AG04449 (cell line): Measurements from ENCODE around the gene ITGB3.
A peak's percentile ranks its signal among the peaks of the same experiment; 100 is the strongest.

Source experiments
- CTCF ChIA-PET: fragments of 350-600 bp; formaldehyde crosslinking; extraction: SDS; loops from one replicate; lab custom pipeline; 2021; ENCODE audit warnings: antibody characterized with exemption; lab: Yijun Ruan, JAX
- POLR2A ChIA-PET: fragments of 400-600, 350-600 bp; formaldehyde crosslinking; extraction: SDS; loops from one replicate; lab custom pipeline; 2020; ENCODE audit warnings: antibody characterized with exemption, inconsistent platforms; lab: Yijun Ruan, JAX
- DNase-seq: peaks from one replicate; pipeline ENCODE4 v3.0.0-alpha.2; 2010; ENCODE audit warnings: low read depth, low spot score
- H3K4me3 ChIP-seq: 2 replicates; pipeline ENCODE4 v1.5.1; 2011; ENCODE audit warnings: low read depth, mild to moderate bottlenecking, control low read depth, low read length
- TF ChIP-seq, protein P1 (sequence below): IDR thresholded peaks from one replicate; pipeline ENCODE4 v1.5.1; 2011; ENCODE audit warnings: mild to moderate bottlenecking, moderate library complexity, low read length, control low read depth, inconsistent platforms; ENCODE audit not compliant: insufficient read depth; ENCODE audit errors: missing control alignments

The ITGB3 gene

GRCh38 chr17:47225911-47226688, 27.5 kb upstream of the ITGB3 start:
- ChIA-PET POLR2A (no interaction called here), CTCF (interaction anchor here (1.0 to 2.0 kb wide), 3 partner anchors 16 to 98 kb away, joined by 3 to 18 read pairs (median 3); no protein-coding TSS in a partner anchor)
- TF ChIP-seq, protein P1, sequence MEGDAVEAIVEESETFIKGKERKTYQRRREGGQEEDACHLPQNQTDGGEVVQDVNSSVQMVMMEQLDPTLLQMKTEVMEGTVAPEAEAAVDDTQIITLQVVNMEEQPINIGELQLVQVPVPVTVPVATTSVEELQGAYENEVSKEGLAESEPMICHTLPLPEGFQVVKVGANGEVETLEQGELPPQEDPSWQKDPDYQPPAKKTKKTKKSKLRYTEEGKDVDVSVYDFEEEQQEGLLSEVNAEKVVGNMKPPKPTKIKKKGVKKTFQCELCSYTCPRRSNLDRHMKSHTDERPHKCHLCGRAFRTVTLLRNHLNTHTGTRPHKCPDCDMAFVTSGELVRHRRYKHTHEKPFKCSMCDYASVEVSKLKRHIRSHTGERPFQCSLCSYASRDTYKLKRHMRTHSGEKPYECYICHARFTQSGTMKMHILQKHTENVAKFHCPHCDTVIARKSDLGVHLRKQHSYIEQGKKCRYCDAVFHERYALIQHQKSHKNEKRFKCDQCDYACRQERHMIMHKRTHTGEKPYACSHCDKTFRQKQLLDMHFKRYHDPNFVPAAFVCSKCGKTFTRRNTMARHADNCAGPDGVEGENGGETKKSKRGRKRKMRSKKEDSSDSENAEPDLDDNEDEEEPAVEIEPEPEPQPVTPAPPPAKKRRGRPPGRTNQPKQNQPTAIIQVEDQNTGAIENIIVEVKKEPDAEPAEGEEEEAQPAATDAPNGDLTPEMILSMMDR = no peak
- DNase-seq = no peak
- H3K4me3 ChIP-seq = no peak overlapping the region

- TF ChIP-seq, protein P1 = no peak
- ChIA-PET POLR2A (no interaction called here), CTCF (interaction anchor here (0.9 to 5.0 kb wide), 4 partner anchors 9 to 88 kb away, joined by 3 to 100 read pairs (median 22); no protein-coding TSS in a partner anchor)
- no peak overlapping the region for H3K4me3 ChIP-seq
- DNase-seq = no peak
These were observed 25.8 kb upstream of the ITGB3 start for GRCh38 chr17:47227862-47228261.

DNA sequence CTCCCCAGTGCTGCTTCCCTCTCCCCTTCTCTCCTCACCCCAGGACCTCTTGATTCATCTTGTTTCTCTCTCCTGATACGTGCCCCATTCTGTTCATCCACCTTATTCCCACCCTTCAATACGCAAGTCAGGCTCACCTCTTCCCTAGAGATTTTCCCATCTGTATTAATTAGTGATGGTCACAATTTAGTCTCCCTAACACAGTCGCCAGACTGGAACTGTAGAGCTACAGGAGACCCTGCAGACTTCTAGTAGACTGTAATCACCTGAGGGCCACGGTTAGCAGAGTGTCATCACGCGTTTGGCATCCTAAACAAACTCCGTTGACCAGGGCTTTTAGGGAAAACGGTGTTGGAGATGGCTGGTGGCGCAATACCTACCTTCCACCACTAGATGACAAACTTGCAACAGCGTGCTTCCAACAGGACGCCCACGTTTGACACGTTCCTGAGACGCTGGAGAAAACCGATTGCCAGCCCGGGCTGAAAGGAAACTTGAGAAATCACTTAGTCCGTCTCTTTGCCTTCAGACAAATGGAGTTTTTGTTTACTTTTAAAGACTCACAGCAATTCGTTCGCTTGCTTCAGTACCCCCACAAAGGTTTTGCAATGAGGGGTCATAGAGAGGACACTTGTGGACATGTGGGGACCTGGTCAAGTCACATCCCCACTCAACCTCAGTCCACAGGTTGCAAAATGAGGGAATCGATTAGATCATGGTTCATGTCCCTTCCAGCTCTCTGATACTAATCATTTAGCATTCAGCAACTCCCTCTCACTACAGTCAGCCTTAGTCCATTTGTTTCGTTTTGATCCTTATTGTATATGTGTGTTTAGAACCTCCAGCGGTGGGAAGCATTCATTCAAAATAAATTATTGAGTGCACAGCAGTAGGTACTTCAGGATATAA, 23.8 kb upstream of the ITGB3 start:
- DNase-seq = peak; percentile 79
- ChIA-PET POLR2A (no interaction called here), CTCF (interaction anchor here (0.6 to 5.0 kb wide), 31 partner anchors 11 to 386 kb away, joined by 3 to 100 read pairs (median 3); partner anchors contain the start of genes EFCAB13 and MYL4)
- H3K4me3 ChIP-seq = peak overlapping the region; percentile 21; the same call in 1 of the 2 replicates
- TF ChIP-seq, protein P1 = peak; percentile 96

GRCh38 chr17:47230864-47231263, 22.8 kb upstream of the ITGB3 start:
- TF ChIP-seq, protein P1 = no peak
- ChIA-PET POLR2A (no interaction called here), CTCF (interaction anchor here (1.1 to 5.0 kb wide), 9 partner anchors 9 to 384 kb away, joined by 3 to 100 read pairs (median 12); partner anchors contain the start of gene MYL4)
- DNase-seq = no peak
- H3K4me3 ChIP-seq = no peak overlapping the region

- ChIA-PET POLR2A (no interaction called here), CTCF (interaction anchor here (1.2 to 5.0 kb wide), 6 partner anchors 9 to 383 kb away, joined by 3 to 100 read pairs (median 20); partner anchors contain the start of gene MYL4)
- H3K4me3 ChIP-seq = no peak overlapping the region
- TF ChIP-seq, protein P1 = no peak
- DNase-seq = no peak
These were observed 22.3 kb upstream of the ITGB3 start for GRCh38 chr17:47231334-47231733.

- TF ChIP-seq, protein P1 = no peak
- ChIA-PET CTCF (interaction anchor here (1.5 to 5.0 kb wide), 4 partner anchors 9 to 383 kb away, joined by 3 to 100 read pairs (median 32); no protein-coding TSS in a partner anchor), POLR2A (no interaction called here)
- no peak overlapping the region for H3K4me3 ChIP-seq
- no peak for DNase-seq
These were observed 21.8 kb upstream of the ITGB3 start for GRCh38 chr17:47231866-47232265.
